ENCODE measurements around the gene GPSM1.
"Not testable (repeated sequence)": the region's sequence is repeated elsewhere in the genome, so short reads cannot be mapped to it uniquely, and the experiment has no call there.

Gene GPSM1

DNA sequence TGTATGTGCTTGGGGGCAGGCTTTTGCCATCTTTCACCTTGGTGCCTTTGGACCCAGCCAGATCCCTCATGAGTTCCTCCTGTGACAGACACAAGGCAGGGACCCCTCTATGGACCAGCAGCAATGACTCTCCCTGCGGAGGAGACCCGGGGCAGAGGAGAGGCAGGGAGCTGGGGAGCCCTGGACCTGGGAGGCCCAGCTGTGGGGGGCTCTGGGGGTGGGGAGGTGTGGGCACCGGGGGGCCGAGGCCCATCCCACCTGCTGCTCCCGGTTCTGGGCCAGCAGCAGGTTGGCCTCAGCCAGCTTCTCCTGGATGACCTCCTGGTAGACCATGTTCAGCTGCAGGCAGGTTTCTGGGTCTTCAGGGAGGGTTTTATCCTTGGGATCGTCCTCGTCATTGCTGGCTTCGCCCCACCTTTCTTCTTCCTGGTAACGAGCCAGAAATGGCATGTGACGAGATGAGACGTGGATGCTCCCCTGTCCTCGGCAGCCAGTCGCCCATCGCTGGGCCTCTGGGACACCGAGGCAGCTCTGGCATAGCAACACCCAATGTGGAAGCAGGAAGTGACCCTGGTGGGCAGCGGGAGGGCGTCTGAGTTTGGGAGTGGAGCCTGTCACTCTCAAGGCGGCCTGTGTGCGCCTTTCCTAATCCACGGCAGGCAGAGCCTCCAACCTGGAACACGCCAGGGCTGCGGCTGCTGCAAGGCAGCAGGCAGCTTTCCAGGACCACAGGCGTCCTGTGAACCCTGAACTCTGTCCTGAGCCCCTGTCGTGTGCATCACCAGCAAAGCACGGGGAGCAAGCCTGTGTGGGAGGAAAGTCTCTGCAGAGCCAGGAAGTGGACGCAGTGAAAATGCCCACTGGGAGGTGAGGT is 68.2 kb downstream of the GPSM1 start:
- no peak for DNase-seq (ENCODE audit: low read depth in 2 of 2)

DNA sequence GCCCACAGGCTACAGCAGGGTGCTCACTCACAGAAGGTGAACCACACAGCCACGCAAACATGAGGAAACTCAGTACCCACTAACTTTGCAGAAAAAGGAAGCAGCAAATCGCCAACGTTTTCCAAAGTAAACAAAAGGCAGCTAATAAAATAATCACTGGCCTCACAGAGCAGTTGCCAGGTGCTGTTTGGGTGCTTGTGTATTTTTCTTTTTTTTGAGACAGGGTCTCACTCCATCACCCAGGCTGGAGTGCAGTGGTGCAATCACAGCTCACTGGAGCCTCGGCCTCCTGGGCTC is 68.8 kb downstream of the GPSM1 start:
- no peak for DNase-seq (ENCODE audit: low read depth in 2 of 2)

DNA sequence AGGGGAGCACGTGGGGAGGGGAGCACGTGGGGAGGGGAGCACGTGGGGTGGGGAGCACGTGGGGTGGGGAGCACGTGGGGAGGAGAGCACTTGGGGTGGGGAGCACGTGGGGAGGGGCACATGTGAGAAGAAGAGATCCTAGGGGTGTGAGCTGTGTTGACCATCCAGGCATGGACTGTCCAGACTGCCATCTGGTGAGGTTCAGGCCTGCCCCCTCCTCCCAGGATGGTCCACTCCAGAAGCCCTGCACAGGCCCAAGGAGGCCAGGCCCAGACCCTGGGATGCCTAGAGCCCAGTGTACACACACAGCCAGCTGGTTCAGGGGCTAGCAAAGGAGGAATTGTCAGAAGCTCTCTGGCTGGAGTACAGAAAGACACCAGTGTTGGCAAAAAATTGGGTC is 70.3 kb downstream of the GPSM1 start:
- no peak for DNase-seq (ENCODE audit: low read depth in 2 of 2)

DNA sequence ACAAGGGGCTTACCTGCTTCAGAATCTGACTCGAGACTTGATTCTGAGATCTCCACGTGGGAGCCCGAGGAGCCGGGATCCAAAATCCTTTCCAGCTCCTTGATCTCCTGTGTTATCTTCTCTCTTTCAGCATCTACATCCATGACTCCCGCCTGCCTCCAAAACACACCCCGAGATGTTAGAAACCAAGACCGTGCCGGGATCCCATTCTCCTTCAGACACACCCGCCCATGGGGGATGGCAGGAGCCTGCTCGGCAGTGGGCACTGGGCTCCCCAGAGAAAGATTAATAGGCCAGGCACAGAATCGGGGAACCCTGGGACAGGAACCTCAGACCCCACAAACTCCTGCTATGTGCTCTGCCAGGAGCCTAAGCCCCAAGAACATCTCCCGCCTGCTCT is 70.9 kb downstream of the GPSM1 start:
- no peak for DNase-seq (ENCODE audit: low read depth in 2 of 2)

GRCh38 chr9:136399176-136400037 is 72.1 kb downstream of the GPSM1 start:
- DNase-seq (ENCODE audit: low read depth in 2 of 2): no peak

- peak; percentile 82 for DNase-seq (ENCODE audit: low read depth in 2 of 2)
Observed at GRCh38 chr9:136400038-136400834, 72.9 kb downstream of the GPSM1 start, which contains the start of gene SNAPC4. TSS of gene SNAPC4 (minus strand) at chr9:136400170. CDS start at chr9:136398428, 1,742 bp downstream.

GRCh38 chr9:136401173-136401922 is 74.0 kb downstream of the GPSM1 start:
- DNase-seq (ENCODE audit: low read depth in 2 of 2): no peak

DNA sequence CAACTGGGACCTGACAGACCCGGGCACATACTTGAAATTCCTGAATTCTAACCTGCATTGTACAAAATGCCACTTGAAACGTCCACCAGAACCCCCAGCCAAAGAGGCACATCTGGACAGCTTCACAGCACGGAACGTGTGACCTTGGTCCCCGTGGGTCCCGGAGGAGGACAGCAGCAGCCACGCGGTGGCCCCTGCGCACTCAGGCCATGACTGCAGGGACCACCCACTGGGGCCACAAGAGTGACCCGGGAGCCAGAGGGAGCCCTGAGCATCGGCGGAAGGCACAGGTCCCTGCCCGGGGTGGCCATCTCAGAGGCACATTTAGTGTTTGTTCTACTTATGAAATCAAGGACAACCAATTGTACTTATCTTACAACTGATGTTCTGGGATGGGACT is 74.7 kb downstream of the GPSM1 start:
- no peak for DNase-seq (ENCODE audit: low read depth in 2 of 2)

DNA sequence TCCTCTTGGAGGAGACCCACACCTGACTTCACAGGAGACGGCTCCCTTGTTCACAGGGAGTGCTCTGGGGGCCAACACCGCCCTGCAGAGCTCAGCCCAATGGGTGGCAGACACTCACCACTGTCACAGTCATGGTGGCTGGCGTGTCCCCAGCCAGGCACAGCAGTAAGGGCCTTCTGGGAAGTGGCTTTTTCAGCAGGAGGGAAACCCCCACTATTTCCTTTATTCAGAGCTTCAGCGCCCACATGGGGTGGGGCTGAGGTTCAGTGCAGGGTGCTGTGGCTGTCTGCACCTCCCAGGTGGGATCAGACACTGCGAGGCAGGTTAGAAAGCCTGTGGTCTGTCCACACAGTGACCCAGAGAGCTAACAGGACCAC is 76.2 kb downstream of the GPSM1 start:
- peak in 1 of 2 donors; percentile 68 for DNase-seq (ENCODE audit: low read depth in 2 of 2)

GRCh38 chr9:136403915-136404800 is 76.8 kb downstream of the GPSM1 start:
- DNase-seq (ENCODE audit: low read depth in 2 of 2): peak in 1 of 2 donors; percentile 44

- no peak for DNase-seq (ENCODE audit: low read depth in 2 of 2)
Observed at GRCh38 chr9:136404801-136405136, 77.4 kb downstream of the GPSM1 start.

DNA sequence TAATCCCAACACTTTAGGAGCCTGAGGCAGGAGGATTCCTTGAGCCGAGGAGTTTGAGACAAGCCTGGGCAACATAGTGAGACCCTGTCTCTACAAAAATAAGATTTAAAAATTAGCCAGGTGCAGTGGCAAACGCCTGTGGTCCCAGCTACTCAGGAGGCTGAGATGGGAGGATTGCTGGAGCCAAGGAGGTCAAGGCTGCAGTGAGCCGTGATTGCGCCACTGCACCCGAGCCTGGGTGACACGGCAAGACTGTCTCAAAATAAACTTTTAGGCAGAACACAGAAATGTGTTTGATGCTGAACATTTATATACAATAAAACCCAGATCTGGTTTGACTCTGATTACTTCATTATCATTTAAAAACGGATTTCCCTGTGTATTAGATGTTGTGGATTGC is 78.1 kb downstream of the GPSM1 start:
- DNase-seq (ENCODE audit: low read depth in 2 of 2): no peak

- not testable (repeated sequence) for DNase-seq (ENCODE audit: low read depth in 2 of 2)
Observed at GRCh38 chr9:136405904-136406303, 78.6 kb downstream of the GPSM1 start.

DNA sequence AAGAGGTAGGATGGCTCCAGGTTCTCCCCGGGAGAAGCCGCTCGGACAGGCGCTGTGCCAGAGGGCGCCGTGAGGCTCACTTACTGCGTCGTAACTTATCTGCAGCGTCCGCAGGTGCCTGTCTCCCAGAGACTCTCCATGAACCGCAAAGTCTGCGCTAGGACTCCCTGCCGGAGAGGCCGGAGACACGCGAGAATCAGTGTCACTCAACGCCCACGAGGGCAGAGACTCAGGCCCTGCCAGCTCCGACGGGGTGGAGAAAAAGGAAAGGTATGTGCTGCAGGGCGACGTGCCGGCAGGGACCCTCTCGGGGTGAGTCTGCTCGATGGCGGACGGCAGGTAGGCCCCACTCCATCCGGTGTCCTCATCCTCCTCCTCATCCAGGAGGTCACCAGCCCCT is 79.7 kb downstream of the GPSM1 start:
- DNase-seq (ENCODE audit: low read depth in 2 of 2): not testable (repeated sequence)

DNA sequence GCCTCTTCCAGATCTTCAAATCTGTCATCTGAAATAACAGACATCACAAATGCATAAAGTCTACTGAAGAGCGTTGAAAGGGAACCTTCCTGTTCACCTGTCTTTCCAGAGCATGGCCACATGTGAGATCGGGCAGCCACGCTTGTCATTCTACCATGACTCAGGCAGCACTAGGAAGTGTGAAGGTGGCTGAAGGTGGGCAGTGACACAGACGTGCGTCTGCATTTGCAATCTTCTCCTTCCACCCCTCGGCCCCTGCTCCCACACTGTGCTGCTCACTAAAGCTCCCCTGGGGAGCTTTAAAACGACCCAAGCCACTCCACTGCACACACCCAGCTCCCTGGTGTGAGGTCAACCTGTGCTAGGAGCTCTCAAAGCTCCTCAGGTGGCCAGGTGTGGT is 80.6 kb downstream of the GPSM1 start:
- DNase-seq (ENCODE audit: low read depth in 2 of 2): no peak

Data from stimulated activated CD4-positive, alpha-beta T cell treated with anti-CD3 and anti-CD28 coated beads, Interleukin-4, amount 100 ng/mL, for 48 hours (primary cell).